GM19043 (cell line): Measurements from ENCODE around the gene USP24.
"Not testable (repeated sequence)": the region's sequence is repeated elsewhere in the genome, so short reads cannot be mapped to it uniquely, and the experiment has no call there.

ENCODE experiments used
- ATAC-seq: cut with Tn5 transposase; IDR thresholded peaks from one replicate; pipeline ENCODE4 v1.9.1; 2021; ENCODE audit warnings: low read depth; ENCODE audit not compliant: unreplicated experiment

The USP24 gene

DNA sequence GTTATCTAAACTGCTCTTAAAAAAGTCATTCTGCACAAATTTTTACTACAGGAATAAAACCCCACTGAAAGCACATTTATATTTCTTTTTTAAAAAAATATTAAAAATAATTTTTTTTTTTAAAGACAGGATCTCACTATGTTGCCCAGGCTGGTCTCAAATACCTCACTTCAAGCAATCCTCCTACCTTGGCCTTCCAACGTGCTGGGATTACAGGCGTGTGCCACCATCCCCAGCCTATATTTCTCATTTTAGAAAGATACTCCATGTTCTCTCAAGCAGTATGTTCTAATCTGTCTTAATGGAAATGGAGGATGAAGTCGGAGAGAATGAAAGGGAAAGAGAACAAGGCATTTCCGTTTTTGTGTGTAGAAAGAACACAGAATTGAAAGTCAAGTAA, 17.1 kb downstream of the USP24 start:
- ATAC-seq = no peak

DNA sequence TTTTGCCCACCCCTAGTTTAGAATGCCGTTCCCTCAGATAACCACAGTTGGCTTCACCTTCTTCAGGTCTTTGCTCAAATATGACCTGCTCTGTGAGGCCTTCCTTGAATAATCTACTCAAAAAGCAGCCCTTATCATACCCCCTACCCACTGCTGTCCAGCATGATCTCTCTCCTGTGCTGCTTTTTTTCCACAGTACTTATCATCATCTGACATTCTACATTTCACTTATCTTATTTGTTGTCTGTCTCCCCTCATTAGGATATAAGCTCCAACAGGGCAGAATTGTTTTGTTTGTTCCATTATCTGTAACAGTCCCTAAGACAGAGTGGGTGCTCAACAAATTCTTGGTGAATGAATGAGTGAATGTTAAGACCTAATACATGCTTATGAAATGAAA, 18.1 kb downstream of the USP24 start:
- ATAC-seq = no peak

DNA sequence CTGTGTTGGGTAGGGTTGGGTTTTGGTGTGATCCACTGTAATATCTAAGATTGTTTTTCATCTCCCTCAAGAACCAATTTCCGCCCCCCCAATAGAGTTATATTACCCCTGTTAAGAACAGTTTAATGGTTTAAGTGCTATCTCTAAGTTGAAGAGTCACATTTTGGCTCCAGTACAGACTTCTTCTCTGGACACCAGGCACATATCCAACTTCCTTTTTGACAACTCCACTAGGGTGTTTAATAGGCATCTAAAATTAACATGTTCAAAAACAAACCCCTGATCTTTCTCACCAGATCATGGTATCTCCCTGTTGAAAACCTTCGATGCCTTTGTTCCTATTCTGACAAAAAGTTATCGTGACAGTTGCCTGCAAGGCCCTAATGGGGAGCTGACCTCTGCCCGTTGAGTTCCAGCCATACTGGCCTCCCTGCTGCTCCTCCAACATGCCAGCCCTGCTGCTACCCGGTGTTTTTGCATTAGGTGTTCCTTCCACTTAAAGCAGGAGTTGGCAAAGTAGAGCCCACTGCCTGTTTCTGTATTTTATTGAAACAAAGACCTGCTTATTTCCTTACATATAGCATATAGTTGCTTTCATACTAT, 18.6 kb downstream of the USP24 start:
- ATAC-seq = no peak

DNA sequence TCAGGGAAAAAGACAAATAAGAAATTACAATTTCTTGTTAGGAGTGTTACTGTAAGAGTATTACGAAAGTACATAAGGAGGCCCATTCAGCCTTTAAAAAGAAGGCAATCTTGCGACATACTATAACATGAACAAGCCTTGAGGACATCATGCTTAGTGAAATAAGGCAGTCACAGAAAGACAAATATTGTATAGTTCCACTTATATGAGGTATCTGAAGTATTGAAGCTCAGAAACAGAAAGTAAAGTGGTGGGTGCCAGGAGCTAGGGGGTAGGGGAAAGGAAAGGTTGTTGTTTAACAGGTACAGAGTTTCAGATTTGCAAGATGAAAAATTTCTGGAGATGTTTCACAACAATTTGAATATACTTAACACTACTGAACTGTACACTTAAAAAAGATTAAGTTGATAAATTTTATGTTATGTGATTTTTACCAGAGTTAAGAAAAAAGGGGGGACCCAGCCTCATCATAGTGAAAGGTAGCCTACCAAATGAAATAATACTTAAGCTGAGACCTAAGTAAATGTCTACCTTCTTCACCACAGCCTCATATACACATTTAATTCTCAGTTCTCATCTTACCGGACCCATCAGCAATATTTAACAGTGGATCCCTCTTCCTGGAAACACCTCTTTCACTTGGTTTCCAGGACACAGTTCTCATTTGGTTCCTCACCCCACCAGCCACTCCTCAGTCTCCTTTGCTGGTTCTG, 19.5 kb downstream of the USP24 start:
- no peak for ATAC-seq

DNA sequence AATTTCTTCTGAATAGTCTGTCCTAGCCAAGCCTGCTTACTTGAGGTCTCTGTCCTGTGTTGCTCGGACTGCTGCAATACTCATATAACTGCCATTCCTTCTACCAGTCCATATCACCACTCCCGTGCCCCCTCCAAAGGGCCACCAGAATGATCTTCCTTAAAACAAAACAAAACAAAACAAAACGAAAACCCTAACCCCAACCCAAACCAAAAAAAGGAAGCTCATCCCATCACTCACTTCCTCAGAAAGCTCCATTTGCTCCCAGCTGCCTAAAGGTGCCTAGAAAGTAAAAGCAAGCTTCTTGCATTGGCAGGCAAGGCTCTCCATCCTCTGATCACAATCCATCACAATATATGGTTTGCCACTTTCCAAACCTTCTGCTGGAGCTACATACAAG, 20.3 kb downstream of the USP24 start:
- ATAC-seq = no peak

DNA sequence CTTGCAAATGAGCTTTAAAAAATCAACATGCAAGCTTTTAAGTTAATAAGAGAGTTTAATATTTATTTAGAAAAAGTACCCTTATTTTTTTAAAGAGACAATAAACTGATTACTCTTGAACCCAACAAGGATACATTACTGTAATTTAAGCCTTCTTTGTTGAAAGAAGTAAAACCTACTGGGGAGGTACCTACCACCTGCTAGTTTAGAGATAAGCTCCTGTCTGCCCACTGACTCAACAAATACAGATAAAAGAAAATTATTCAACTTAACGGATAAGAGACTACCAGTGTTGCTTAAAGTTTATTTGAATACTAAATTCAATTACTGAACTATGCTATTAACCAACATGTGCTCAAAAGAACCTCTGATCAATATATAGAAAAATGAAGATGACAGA, 23.1 kb downstream of the USP24 start:
- ATAC-seq = no peak

DNA sequence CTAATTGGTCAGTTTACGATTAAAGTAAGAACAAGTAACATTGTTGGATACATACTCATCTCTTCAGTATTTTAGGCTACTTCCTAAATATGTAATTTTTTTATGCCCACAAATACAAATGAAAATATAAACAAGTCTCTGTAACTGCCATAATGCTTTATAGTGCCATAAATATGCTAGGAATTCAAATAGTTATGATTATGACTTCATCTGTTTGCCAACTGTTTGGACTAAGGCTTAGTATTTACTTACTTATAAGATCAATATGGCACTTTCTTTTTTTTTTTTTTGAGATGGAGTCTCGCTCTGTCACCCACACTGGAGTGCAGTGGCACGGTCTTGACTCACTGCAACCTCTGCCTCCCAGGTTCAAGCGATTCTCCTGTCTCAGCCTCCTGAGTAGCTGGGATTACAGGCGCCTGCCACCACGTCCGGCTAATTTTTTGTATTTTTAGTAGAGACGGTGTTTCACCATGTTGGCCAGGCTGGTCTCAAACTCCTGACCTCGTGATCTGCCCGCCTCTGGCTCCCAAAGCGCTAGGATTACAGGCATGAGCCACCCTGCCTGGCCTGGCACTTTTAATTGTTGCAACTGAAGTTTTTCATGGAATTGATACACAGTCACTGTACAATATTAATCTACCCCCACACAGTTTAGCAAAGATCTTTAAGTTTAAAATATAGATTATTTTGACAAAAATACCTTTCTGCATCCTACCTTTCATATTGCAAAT, 23.8 kb downstream of the USP24 start:
- ATAC-seq = not testable (repeated sequence)

DNA sequence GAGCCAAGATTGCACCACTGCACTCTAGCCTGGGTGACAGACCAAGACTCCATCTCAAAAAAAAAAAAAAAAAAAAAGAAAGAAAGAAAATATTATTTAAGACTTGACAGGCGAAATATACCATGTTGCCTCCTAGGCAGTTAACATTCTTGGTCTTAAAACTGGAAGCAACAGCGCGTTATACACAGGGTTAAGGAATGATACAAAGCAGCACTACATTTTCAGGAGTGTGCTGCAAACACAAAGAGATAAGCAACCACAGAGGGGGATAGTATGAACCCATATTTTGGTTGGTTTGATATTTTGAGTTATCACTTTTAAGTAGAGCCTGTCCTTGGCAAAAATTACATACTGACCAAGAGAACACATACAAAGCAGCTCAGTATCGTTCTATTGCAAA, 25.1 kb downstream of the USP24 start:
- no peak for ATAC-seq

DNA sequence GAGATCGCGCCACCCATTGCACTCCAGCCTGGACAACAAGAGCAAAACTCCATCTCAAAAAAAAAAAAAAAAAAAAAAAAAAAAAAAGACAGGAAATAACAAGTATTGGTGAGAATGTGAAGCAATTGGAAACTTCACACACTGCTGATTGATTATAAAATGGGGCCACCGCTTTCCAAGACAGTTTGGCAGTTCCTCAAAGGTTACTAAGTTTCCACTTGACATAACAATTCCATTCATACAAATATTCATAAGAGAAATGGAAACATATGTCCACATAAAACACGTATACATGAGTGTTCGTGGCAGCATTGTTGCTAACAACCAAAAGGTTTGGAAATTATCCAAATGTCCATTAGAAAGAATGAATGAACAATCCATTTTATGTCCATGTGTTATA, 26.3 kb downstream of the USP24 start:
- no peak for ATAC-seq

DNA sequence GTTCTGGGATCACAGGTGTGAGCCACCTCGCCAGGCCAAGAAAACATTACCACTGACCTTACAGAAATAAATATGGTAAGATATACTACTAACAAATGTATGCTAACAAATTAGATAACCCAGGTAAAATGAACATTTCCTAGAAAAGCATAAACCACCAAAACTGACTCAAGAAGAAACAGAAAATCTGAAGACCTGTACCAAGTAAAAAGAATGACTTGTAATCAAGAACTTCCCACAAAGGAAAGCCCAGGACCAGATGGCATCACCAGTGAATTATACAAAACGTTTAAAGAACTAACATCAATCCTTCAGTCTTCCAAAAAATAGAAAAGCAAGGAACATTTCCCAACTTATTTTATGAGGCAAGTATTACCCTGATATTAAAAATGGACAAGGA, 29.3 kb downstream of the USP24 start:
- ATAC-seq = no peak

DNA sequence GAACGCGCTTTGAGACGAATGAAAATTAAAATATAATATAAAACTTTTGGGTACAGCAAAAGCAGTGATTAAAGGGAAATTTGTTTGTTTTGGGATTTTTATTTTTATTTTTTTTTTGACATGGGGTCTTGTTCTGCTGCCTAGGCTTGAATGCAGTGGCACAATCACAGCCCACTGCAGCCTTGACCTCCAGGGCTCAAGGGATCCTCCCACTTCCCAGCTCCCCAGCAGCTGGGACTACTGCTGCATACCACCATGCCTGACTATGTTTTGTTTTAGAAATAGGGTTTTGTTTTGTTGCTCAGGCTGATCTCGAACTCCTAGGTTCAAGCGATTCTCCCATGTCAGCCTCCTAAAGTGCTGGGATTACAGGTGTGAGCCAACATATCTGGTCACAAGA, 30.3 kb downstream of the USP24 start:
- no peak for ATAC-seq

DNA sequence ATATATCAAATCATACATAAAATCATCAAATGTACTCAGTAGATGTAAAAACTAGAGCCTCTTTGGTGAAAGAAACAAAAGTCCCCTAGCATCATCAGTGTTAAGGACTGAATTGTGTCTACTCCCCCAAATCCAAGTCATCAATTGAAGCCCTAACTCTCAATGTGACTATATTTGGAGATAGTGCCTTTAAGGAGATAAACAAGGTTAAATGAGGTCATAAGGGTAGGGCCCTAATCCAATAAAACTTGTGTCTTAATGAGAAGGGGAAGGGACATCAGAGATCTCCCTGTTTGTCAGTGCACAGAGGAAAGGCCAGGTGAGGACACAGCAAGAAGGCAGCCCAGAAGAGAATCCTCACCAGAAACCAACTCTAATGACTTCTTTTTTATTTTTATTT, 33.5 kb downstream of the USP24 start:
- no peak for ATAC-seq

DNA sequence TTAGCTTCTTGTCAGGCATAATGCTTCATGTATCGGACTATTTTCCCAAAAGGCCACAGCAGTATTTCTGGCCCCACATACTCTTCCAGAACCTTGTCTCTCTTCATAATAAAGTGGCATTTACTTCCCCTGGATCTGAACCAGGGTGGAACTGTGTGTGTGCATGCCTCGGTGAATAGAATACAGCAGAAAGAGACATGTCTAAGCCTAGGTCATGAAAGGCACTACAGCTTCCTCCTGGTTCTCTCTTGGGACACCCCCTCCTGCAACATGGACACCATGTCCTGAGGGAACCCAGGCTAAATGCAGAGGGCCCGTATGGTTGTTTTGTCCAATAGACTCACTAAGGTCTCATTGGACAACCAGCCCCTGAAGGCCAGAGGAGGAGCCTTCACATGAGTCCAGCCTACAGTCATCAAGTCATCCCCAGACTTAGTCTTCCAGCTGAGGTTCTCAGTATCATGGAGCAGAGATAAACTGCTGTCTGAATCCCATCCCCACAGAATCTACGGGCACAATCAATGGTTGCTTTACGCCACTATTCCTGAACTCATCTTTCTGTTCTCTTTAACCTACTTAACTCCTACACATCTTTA, 35.0 kb downstream of the USP24 start:
- ATAC-seq = no peak

DNA sequence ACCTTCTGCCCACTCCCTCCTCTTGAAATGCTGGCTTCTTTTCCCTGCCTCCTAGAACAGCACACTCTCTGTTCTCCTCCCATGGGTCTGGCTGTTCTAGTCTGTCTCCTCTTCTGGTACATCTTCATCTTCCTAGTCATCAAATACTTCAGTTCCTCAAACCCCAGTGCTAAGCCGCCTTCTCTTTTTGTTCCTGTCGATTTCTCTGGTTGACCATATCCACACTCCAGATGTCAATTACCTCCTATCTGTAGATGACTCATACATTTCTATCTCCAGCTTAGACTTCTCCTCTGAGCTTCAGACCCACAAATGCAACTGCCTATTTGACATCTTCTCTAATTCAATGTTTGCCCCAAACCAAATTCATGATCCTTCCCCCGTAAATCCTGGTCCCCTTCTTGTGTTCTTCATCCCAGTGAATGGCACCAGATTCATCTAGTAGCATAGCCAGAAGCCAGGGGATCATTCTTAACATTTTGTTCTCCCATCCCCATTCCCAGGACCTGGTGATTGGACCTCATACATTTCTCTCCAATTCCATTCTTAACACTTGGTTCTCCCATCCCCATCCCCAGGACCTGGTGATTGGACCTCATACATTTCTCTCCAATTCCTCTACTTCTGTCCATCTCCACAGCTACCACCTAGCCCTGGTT, 35.9 kb downstream of the USP24 start:
- no peak for ATAC-seq

DNA sequence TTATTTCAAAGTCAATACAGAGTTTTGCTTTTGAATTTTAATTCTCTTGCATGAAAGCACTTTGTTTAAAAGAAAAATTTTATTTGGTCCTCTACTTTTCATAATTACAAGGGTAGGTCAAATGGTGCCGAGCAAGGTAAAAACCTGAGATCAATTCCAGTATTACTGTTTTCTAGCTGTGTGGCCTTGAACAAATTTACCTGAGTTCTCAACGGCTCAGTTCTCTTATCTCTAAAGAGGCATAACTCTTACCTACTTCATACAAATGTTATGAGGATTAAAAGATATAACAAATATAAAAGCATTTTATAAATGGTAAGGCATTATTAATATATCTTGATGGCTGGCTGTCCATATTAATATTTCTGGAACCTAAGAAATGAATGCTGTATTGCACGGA, 42.5 kb downstream of the USP24 start:
- ATAC-seq = no peak

DNA sequence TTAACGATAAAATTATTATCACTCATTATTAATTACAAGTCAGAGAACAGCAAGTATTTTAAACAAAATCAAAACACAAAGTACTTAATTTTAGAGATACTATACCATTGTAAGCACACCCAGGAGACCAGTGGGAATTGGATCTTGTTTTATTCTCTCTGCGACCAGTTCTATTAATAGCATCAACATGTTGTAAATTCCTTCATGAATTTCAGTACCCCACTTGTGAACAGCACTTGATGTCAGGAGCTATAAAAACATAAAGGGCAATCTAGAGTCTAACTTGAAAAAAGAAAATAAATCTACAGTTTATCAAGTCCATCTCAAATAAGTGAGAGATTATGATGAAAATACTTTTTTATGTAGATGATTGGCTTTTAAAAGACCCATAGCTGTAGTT, 42.9 kb downstream of the USP24 start:
- ATAC-seq = no peak

DNA sequence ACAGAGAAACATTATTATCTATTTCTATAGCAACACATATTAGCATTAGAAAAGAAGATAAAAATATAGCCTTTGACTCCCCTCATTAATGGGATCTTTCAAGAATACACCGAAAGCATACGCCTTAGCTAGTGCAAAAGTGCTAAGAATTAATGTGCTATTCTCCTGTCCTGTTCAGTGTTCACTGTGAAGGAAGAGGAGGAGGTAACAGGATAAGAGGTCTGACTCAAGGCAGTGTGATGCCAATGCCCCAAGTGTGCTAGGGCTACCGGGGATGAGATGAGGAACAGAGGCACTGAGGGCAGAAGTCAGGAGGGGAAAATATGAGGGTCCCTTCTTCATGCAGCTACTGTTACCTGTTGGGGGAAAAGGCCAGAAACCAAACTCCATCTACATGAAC, 43.5 kb downstream of the USP24 start:
- ATAC-seq = no peak

DNA sequence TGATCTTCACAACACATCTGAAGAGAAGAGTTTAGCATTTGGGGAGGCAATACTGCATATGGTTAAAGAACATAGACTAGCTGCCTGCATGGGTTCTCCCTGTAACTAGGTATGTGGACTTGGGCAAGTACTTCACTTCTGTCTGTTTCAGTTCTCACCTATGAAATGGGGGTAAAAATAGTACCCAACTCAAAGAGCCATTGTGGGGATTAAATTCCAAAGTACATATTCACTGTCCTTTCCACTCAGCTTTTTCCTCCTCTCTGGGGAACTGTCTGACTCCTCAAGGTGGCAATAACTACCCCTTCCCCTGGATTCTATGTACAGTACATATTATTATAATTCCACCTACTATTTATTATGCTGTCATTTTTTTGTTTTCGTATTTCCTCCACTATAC, 44.7 kb downstream of the USP24 start:
- no peak for ATAC-seq

DNA sequence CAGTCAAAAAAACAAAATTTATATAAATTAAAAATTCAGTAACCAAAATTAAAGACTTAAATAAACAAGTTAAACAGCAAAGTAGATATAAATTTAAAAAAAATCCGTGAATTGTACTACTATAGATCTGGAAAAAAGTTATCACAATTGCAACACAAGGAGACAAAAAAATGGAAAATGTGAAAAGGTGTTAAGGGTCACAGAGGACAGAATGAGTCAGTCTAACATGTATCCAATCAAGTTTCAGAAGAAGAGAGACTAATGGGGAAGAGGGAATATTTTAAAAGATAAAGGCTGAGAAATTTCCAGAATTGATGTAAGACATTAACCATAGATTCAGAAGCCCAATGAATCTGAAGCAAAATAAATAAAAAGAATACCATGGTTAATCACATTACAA, 46.0 kb downstream of the USP24 start:
- no peak for ATAC-seq

DNA sequence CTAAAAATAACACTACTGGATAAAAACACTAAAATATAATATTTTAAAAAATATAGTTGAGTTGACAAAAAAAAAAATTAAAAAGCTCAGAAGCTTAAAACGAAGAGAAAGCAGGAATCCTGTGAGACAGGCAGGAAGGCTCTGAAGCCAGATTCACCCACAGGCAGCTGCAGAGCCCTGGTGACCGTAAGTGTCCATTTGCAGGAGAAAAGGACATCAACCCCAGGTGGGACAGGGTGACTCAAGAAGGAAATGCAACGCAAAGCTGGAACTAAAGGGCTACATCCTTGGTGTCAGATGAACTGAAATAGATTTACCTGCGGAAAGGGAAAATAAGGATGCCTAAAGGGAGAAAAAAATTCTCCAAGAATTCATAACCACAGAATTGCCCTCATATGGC, 46.8 kb downstream of the USP24 start:
- ATAC-seq = no peak

DNA sequence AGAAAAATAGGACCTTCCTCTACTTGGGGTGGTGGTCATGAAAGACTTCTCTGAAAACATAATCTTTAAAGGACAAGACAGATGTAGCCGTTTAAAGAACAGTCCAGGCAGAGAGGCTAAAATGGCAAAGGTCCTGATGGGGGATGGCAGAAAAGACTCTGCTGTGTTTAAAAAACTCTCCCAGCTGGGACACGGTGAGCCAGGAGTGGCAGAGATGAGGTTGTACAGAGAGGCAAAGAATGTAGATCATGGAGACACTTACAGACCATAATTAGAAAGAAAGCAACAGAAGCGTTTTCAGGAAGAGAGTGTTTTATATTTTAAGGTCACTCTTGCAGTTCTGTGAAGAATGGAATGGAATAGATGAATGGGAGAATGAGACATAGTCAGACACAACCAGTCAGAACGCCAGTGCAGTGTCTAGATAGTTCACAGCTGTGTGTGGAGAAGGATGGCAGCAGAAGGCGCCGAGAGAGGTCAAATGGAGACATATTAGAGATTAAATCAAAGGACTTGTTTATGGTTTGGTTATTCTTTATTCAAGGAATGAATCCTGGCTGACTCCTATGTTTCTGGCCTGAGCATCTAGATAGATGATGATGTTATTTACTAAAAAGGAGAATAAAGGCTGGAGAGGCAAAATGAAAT, 47.8 kb downstream of the USP24 start:
- no peak for ATAC-seq
